Measurements from ENCODE around the gene OTX1.
A peak's percentile ranks its signal among the peaks of the same experiment; 100 is the strongest.

Gene OTX1

DNA sequence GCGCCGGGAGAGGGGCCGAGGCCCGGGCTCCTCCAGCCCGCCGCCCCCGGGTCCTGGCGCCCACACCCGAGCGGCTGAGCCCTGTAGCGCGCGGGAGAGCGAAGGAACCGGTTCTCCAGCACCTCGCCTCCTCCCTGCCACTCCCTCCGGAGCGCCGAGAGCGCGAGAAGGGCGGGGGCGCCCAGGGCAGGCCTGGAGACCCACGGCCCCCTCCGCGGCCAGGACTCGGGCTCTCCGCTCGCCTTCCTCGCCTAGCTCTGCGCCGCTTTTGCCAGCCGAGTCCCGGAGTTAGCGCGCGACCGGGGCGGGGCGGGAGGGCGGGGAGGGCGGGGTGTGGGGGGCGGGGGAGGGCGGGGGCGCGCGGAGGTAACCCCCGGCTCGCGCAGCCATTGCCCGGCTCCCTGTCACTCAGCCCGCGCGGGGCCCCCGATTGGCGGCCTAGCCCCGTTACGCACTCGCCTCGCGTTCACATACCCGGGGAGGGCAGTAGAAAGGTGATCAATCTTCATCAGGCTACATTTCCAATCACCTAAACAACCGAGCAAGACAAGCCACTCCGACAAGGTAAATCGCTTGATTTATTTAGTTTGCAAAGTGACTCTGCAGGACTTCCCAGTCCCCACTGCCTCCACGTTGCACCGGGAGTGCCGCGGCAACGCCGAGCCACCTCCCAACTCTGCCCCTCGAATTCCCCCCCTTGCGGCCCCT, at the start of gene OTX1:
Gene OTX1, plus strand, starts transcription at position 497 of the 708 bp plus-strand sequence. CDS start 2,161 bp downstream, outside the sequence.
- peak within 1 kb of the TSS; percentile 50 for H3K4me3 ChIP-seq (ENCODE audit: low read depth, low read length)
- ChIA-PET CTCF (no interaction called here), POLR2A (no interaction called here)
- TF ChIP-seq, protein P1, sequence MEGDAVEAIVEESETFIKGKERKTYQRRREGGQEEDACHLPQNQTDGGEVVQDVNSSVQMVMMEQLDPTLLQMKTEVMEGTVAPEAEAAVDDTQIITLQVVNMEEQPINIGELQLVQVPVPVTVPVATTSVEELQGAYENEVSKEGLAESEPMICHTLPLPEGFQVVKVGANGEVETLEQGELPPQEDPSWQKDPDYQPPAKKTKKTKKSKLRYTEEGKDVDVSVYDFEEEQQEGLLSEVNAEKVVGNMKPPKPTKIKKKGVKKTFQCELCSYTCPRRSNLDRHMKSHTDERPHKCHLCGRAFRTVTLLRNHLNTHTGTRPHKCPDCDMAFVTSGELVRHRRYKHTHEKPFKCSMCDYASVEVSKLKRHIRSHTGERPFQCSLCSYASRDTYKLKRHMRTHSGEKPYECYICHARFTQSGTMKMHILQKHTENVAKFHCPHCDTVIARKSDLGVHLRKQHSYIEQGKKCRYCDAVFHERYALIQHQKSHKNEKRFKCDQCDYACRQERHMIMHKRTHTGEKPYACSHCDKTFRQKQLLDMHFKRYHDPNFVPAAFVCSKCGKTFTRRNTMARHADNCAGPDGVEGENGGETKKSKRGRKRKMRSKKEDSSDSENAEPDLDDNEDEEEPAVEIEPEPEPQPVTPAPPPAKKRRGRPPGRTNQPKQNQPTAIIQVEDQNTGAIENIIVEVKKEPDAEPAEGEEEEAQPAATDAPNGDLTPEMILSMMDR (IDR thresholded peaks at IDR 0.05; ENCODE audit: insufficient read depth, low read length, missing control alignments), result no peak
- DNase-seq (ENCODE audit: low read depth, low spot score), result no peak

DNA sequence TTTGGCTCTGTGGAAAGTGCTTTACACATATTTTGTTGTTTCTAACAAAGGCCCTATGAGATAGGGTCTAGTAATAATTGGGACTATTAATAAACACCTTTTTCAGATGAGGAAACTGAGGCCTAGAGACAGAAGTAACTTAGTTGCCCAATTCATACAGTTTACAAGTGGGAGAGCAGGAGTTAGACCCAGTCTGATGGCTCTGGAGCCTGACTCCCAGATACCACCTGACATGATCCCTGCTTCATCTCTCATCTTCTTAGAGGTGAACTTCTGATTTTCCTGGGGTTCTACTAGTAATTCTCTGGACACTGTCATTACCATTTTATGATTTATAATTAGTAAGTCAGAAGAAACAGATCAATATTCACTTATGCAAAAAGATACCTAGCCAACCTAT, 49.1 kb upstream of the OTX1 start:
- POLR2A ChIA-PET, result no interaction called here
- TF ChIP-seq, protein P1 (IDR thresholded peaks at IDR 0.05; ENCODE audit: insufficient read depth, low read length, missing control alignments), result no peak

DNA sequence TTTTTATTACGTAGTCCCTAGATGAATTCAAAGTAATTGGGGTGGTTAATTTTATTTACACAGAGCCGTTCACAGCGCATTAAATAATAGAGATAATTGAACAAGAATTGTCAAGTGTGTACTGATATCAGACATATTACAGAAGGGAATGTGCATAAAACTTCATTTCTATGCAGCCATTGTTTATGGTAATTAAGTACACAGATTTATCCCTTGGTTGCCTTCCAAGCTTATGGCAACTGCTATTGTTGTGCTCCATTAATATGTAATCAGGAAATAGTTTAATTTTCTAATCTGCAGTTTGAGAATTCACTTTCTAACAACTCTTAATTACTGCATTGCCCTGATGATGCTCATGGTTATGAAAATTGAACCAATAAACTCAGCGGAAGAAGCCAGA, 47.3 kb upstream of the OTX1 start:
- TF ChIP-seq, protein P1 (IDR thresholded peaks at IDR 0.05; ENCODE audit: insufficient read depth, low read length, missing control alignments), result no peak
- ChIA-PET CTCF (no interaction called here), POLR2A (no interaction called here)

More for the DNA sequence above, 49.1 kb upstream of the OTX1 start:
- DNase-seq (ENCODE audit: low read depth, low spot score), result no peak
- CTCF ChIA-PET, result no interaction called here
- no peak overlapping the region for H3K4me3 ChIP-seq (ENCODE audit: low read depth, low read length)

DNA sequence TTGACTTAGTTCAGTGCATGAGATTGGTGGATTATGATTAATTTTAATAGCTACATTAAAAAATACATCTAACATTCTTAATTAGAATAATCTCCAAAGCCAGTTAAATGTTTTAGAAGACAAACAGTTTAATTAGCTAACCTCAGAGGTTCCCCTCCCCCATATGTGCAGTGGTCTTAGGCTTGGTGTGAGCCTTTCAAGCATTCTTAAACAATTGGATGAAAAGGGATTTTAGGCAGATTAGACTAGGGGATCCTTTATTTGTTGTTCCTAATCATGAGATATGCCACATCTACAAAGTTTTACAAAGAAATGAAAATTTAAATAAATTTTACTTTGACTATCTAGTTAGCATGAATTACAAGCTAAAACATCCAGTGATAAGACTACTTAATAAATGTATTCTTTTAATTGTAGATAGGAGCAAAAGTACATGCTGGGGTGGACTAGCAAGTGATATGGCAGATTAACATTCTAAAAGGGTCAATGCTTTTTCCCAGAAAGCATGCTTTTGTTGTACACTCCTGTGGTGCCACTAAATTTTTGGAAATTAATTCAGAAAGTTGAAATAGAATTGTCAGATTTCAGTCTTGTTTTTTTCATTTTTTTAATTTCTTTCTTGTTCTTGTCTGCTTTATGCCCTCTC, 42.7 kb upstream of the OTX1 start:
- H3K4me3 ChIP-seq (ENCODE audit: low read depth, low read length), result no peak overlapping the region
- CTCF ChIA-PET, result no interaction called here
- no peak for DNase-seq (ENCODE audit: low read depth, low spot score)
- TF ChIP-seq, protein P1 (IDR thresholded peaks at IDR 0.05; ENCODE audit: insufficient read depth, low read length, missing control alignments), result no peak
- POLR2A ChIA-PET, result no interaction called here

More for the DNA sequence above, 47.3 kb upstream of the OTX1 start:
- DNase-seq (ENCODE audit: low read depth, low spot score), result no peak
- no peak overlapping the region for H3K4me3 ChIP-seq (ENCODE audit: low read depth, low read length)

DNA sequence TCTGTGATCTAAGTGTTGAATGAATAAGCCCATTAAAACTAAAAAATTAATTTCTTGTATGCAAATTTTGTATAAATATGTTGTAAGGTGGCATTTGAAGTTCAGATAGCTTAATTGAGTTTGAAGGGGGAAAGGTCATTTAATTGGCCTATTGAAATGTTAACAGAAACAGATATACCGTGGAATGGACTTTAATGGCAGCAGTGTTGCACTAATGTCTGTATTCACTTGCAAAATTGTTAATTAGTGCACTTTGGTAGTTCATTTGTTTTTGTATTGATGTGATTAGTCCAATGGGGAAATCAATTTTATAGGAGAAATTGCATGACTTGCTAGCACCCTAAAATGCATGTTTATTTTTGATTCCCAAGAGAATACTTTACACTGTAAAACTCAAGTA, 41.8 kb upstream of the OTX1 start:
- H3K4me3 ChIP-seq (ENCODE audit: low read depth, low read length), result no peak overlapping the region
- TF ChIP-seq, protein P1 (IDR thresholded peaks at IDR 0.05; ENCODE audit: insufficient read depth, low read length, missing control alignments), result no peak
- no peak for DNase-seq (ENCODE audit: low read depth, low spot score)
- CTCF ChIA-PET, result no interaction called here
- POLR2A ChIA-PET, result no interaction called here

DNA sequence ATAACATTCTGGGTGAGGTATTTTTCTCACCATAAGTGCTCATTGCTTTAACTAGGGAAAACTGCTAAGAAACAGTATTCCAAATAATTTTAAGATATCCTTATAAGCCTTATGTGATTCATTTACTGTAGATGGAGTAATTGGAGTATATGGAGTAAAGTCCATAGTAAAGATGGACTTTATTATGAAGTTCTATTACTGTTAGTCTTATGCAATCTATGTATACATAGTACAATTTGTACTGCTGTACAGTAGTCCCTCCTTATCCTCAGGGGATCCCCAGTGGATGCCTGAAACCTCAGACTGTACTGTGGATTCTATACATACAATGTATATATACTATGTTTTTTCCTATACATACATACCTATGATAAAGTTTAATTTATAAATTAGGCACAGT, 41.1 kb upstream of the OTX1 start:
- TF ChIP-seq, protein P1 (IDR thresholded peaks at IDR 0.05; ENCODE audit: insufficient read depth, low read length, missing control alignments), result no peak
- POLR2A ChIA-PET, result no interaction called here
- H3K4me3 ChIP-seq (ENCODE audit: low read depth, low read length), result no peak overlapping the region
- CTCF ChIA-PET, result no interaction called here
- no peak for DNase-seq (ENCODE audit: low read depth, low spot score)
